ENCODE data around the gene SHC1. TPM values are rescaled to one million over a fixed set of nuclear protein-coding genes. Genes with fewer than 3 reads are reported as not detected.
"Not testable (repeated sequence)": the region's sequence is repeated elsewhere in the genome, so short reads cannot be mapped to it uniquely, and the experiment has no call there.

The SHC1 gene
- total RNA-seq, 3 donors from 2014 or later (not counting 1 experiment from before 2014, with no cell fraction given): 94.6 to 112 (median 96.8) TPM

DNA sequence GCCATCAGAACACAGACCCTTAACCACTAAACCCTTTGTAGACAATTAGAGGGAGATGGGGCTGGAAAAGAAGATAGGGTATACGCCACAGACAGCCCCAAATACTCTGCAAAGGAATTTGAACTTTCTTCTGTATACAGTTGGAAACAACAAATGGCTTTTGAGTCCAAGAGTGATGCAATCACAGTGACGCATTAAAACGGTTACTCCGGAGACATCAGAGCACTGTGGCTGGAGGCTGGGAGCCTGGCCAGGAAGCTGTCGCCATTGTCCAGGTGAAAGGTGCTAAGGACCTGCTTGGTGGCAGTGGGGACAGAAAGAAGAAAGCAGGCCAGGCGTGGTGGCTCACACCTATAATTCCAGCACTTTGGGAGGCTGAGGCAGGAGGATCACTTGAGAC is 16.8 kb upstream of the SHC1 start:
- TF ChIP-seq CTCF (IDR thresholded peaks at IDR 0.05): no peak
- Histone ChIP-seq H3K27me3 (ENCODE audit: control insufficient read depth, insufficient read depth, low read length) (no peaks in the 10 kb centered on the region), H3K36me3 (ENCODE audit: control insufficient read depth, insufficient read depth, low read length) (peaks cover 41% of the 10 kb centered on the region), H3K4me3 (ENCODE audit: low read length) (no peak overlapping the region), H3K4me1 (ENCODE audit: control insufficient read depth, insufficient read depth, low read length) (peaks cover 14% of the 10 kb centered on the region), H3K9me3 (ENCODE audit: control insufficient read depth, insufficient read depth, low read length) (no peaks in the 10 kb centered on the region), H3K27ac (ENCODE audit: low read length) (no peak overlapping the region)
- intact Hi-C loops (cut with micrococcal nuclease): no loop called here
- Mint-ChIP-seq H3K36me3 (no peaks in the 10 kb centered on the region), H3K27ac (no peak overlapping the region), H3K27me3 (ENCODE audit: low read depth in 2 of 2) (no peaks in the 10 kb centered on the region), H3K4me1 (peaks cover 4 to 21% of the 10 kb centered on the region in 2 donors), H3K9me3 (no peaks in the 10 kb centered on the region), H3K4me3 (no peak overlapping the region)
- ATAC-seq (no peak), DNase-seq (no peak)
- 95% methylated on average over 6 of the region's 6 CpGs for WGBS (ENCODE audit: insufficient coverage)

- H3K36me3 Mint-ChIP-seq; H3K9me3 Mint-ChIP-seq; H3K27me3 ChIP-seq (ENCODE audit: control insufficient read depth, insufficient read depth, low read length); ATAC-seq; H3K27me3 Mint-ChIP-seq (ENCODE audit: low read depth in 2 of 2); H3K4me3 Mint-ChIP-seq; H3K4me3 ChIP-seq (ENCODE audit: low read length); H3K27ac Mint-ChIP-seq; DNase-seq; intact Hi-C loops (cut with micrococcal nuclease); H3K27ac ChIP-seq (ENCODE audit: low read length); H3K9me3 ChIP-seq (ENCODE audit: control insufficient read depth, insufficient read depth, low read length): not testable (repeated sequence)
- Histone ChIP-seq H3K36me3 (ENCODE audit: control insufficient read depth, insufficient read depth, low read length) (peaks cover 41% of the 10 kb centered on the region), H3K4me1 (ENCODE audit: control insufficient read depth, insufficient read depth, low read length) (peaks cover 16% of the 10 kb centered on the region)
- WGBS (ENCODE audit: insufficient coverage): 94% methylated on average over 2 of the region's 4 CpGs
- peaks cover 4 to 19% of the 10 kb centered on the region in 2 donors for H3K4me1 Mint-ChIP-seq
These were observed 16.2 kb upstream of the SHC1 start for GRCh38 chr1:154986736-154987135.

GRCh38 chr1:154983776-154984466 is 13.4 kb upstream of the SHC1 start:
- H3K36me3 Mint-ChIP-seq: no peaks in the 10 kb centered on the region
- DNase-seq (peak in 1 of 2 donors; percentile 32), ATAC-seq (no peak)
- H3K4me1 ChIP-seq (ENCODE audit: control insufficient read depth, insufficient read depth, low read length): peaks cover 16% of the 10 kb centered on the region
- H3K27me3 ChIP-seq (ENCODE audit: control insufficient read depth, insufficient read depth, low read length): no peaks in the 10 kb centered on the region
- TF ChIP-seq CTCF (IDR thresholded peaks at IDR 0.05): no peak
- H3K27me3 Mint-ChIP-seq (ENCODE audit: low read depth in 2 of 2): no peaks in the 10 kb centered on the region
- no peak overlapping the region for H3K4me3 Mint-ChIP-seq
- intact Hi-C loops (cut with micrococcal nuclease): loop anchor here (1.0 kb wide), 3 partner anchors 10 to 47 kb away; partner anchors contain the start of gene CKS1B
- peaks cover 0 to 8% of the 10 kb centered on the region in 2 donors for H3K4me1 Mint-ChIP-seq
- no peaks in the 10 kb centered on the region for H3K9me3 ChIP-seq (ENCODE audit: control insufficient read depth, insufficient read depth, low read length)
- peak overlapping the region; percentile 59 for H3K4me3 ChIP-seq (ENCODE audit: low read length)
- no peaks in the 10 kb centered on the region for H3K9me3 Mint-ChIP-seq
- peak overlapping the region; percentile 51 for H3K27ac ChIP-seq (ENCODE audit: low read length)
- no peak overlapping the region for H3K27ac Mint-ChIP-seq
- WGBS (ENCODE audit: insufficient coverage): 29% methylated on average over 17 of the region's 17 CpGs
- peaks cover 20% of the 10 kb centered on the region for H3K36me3 ChIP-seq (ENCODE audit: control insufficient read depth, insufficient read depth, low read length)

- Mint-ChIP-seq H3K4me1 (peaks cover 0 to 6% of the 10 kb centered on the region in 2 donors), H3K4me3 (no peak within 1 kb of the TSS), H3K9me3 (no peaks in the 10 kb centered on the region), H3K27ac (no peak within 1 kb of the TSS), H3K36me3 (no peaks in the 10 kb centered on the region), H3K27me3 (ENCODE audit: low read depth in 2 of 2) (no peaks in the 10 kb centered on the region)
- intact Hi-C loops (cut with micrococcal nuclease): loop anchor here (1.0 kb wide), 3 partner anchors 9 to 46 kb away; partner anchors contain the start of gene CKS1B
- no peaks in the 10 kb centered on the region for H3K9me3 ChIP-seq (ENCODE audit: control insufficient read depth, insufficient read depth, low read length)
- DNase-seq (peak; percentile 85 to 99), ATAC-seq (peak; percentile 98 to 100 (median 99))
- peaks cover 16% of the 10 kb centered on the region for H3K4me1 ChIP-seq (ENCODE audit: control insufficient read depth, insufficient read depth, low read length)
- H3K27me3 ChIP-seq (ENCODE audit: control insufficient read depth, insufficient read depth, low read length): no peaks in the 10 kb centered on the region
- peak within 1 kb of the TSS; percentile 51 for H3K27ac ChIP-seq (ENCODE audit: low read length)
- H3K36me3 ChIP-seq (ENCODE audit: control insufficient read depth, insufficient read depth, low read length): peaks cover 11% of the 10 kb centered on the region
- H3K4me3 ChIP-seq (ENCODE audit: low read length): peak within 1 kb of the TSS; percentile 59
- under 1% methylated on average over 26 of the region's 26 CpGs for WGBS (ENCODE audit: insufficient coverage)
- TF ChIP-seq CTCF (IDR thresholded peaks at IDR 0.05): no peak
These were observed 12.5 kb upstream of the SHC1 start, which contains the start of gene FLAD1 for GRCh38 chr1:154982897-154983648. TSS of gene FLAD1 (plus strand) at chr1:154983344. CDS start at chr1:154983695, 351 bp downstream.
